Measurements from ENCODE around the gene UAP1. TPM values are rescaled to one million over a fixed set of nuclear protein-coding genes. Genes with fewer than 3 reads are reported as not detected.

The UAP1 gene
- polyA plus RNA-seq, 1 donor, result 63.2 TPM

GRCh38 chr1:162543228-162543627 is 18.3 kb upstream of the UAP1 start:
- Histone ChIP-seq H3K9me3 (ENCODE audit: control insufficient read depth, low read depth, low read length) (no peaks in the 10 kb centered on the region), H3K36me3 (ENCODE audit: control insufficient read depth, insufficient read depth, low read length) (no peaks in the 10 kb centered on the region), H3K27ac (ENCODE audit: low read length) (no peak overlapping the region), H3K27me3 (ENCODE audit: control insufficient read depth, insufficient read depth, low read length) (no peaks in the 10 kb centered on the region), H3K4me3 (ENCODE audit: low read length) (no peak overlapping the region), H3K4me1 (ENCODE audit: control insufficient read depth, insufficient read depth, low read length) (no peaks in the 10 kb centered on the region)
- WGBS (ENCODE audit: insufficient coverage, low lambda C conversion rate), result no CpG with 5 or more reads among the region's 3 CpGs
- DNase-seq, result no peak

- Histone ChIP-seq H3K9me3 (ENCODE audit: control insufficient read depth, low read depth, low read length) (no peaks in the 10 kb centered on the region), H3K36me3 (ENCODE audit: control insufficient read depth, insufficient read depth, low read length) (no peaks in the 10 kb centered on the region), H3K4me1 (ENCODE audit: control insufficient read depth, insufficient read depth, low read length) (no peaks in the 10 kb centered on the region), H3K27me3 (ENCODE audit: control insufficient read depth, insufficient read depth, low read length) (no peaks in the 10 kb centered on the region), H3K27ac (ENCODE audit: low read length) (no peak overlapping the region), H3K4me3 (ENCODE audit: low read length) (no peak overlapping the region)
- no CpG with 5 or more reads among the region's 4 CpGs for WGBS (ENCODE audit: insufficient coverage, low lambda C conversion rate)
- no peak for DNase-seq
These were observed 13.4 kb upstream of the UAP1 start for GRCh38 chr1:162548170-162548569.

GRCh38 chr1:162549001-162549400 is 12.5 kb upstream of the UAP1 start:
- no peak for DNase-seq
- H3K36me3 ChIP-seq (ENCODE audit: control insufficient read depth, insufficient read depth, low read length), result no peaks in the 10 kb centered on the region
- no peak overlapping the region for H3K27ac ChIP-seq (ENCODE audit: low read length)
- no peak overlapping the region for H3K4me3 ChIP-seq (ENCODE audit: low read length)
- WGBS (ENCODE audit: insufficient coverage, low lambda C conversion rate), result no CpG with 5 or more reads among the region's 2 CpGs
- no peaks in the 10 kb centered on the region for H3K9me3 ChIP-seq (ENCODE audit: control insufficient read depth, low read depth, low read length)
- no peaks in the 10 kb centered on the region for H3K27me3 ChIP-seq (ENCODE audit: control insufficient read depth, insufficient read depth, low read length)
- no peaks in the 10 kb centered on the region for H3K4me1 ChIP-seq (ENCODE audit: control insufficient read depth, insufficient read depth, low read length)

- H3K36me3 ChIP-seq (ENCODE audit: control insufficient read depth, insufficient read depth, low read length), result no peaks in the 10 kb centered on the region
- H3K9me3 ChIP-seq (ENCODE audit: control insufficient read depth, low read depth, low read length), result no peaks in the 10 kb centered on the region
- H3K4me3 ChIP-seq (ENCODE audit: low read length), result no peak overlapping the region
- DNase-seq, result no peak
- no CpG with 5 or more reads among the region's 1 CpG for WGBS (ENCODE audit: insufficient coverage, low lambda C conversion rate)
- H3K27ac ChIP-seq (ENCODE audit: low read length), result no peak overlapping the region
- H3K4me1 ChIP-seq (ENCODE audit: control insufficient read depth, insufficient read depth, low read length), result no peaks in the 10 kb centered on the region
- no peaks in the 10 kb centered on the region for H3K27me3 ChIP-seq (ENCODE audit: control insufficient read depth, insufficient read depth, low read length)
These were observed 10.6 kb upstream of the UAP1 start for GRCh38 chr1:162550925-162551324.

GRCh38 chr1:162551969-162552683 is 9.4 kb upstream of the UAP1 start:
- Histone ChIP-seq H3K4me3 (ENCODE audit: low read length) (no peak overlapping the region), H3K4me1 (ENCODE audit: control insufficient read depth, insufficient read depth, low read length) (no peaks in the 10 kb centered on the region), H3K27ac (ENCODE audit: low read length) (no peak overlapping the region), H3K36me3 (ENCODE audit: control insufficient read depth, insufficient read depth, low read length) (no peaks in the 10 kb centered on the region), H3K27me3 (ENCODE audit: control insufficient read depth, insufficient read depth, low read length) (no peaks in the 10 kb centered on the region), H3K9me3 (ENCODE audit: control insufficient read depth, low read depth, low read length) (no peaks in the 10 kb centered on the region)
- DNase-seq, result no peak
- WGBS (ENCODE audit: insufficient coverage, low lambda C conversion rate), result 100% methylated on average over 1 of the region's 7 CpGs

GRCh38 chr1:162552684-162553252 is 8.8 kb upstream of the UAP1 start:
- H3K36me3 ChIP-seq (ENCODE audit: control insufficient read depth, insufficient read depth, low read length), result no peaks in the 10 kb centered on the region
- H3K4me1 ChIP-seq (ENCODE audit: control insufficient read depth, insufficient read depth, low read length), result no peaks in the 10 kb centered on the region
- no peaks in the 10 kb centered on the region for H3K9me3 ChIP-seq (ENCODE audit: control insufficient read depth, low read depth, low read length)
- DNase-seq, result no peak
- no peak overlapping the region for H3K27ac ChIP-seq (ENCODE audit: low read length)
- WGBS (ENCODE audit: insufficient coverage, low lambda C conversion rate), result 100% methylated on average over 1 of the region's 8 CpGs
- no peaks in the 10 kb centered on the region for H3K27me3 ChIP-seq (ENCODE audit: control insufficient read depth, insufficient read depth, low read length)
- H3K4me3 ChIP-seq (ENCODE audit: low read length), result no peak overlapping the region

- H3K9me3 ChIP-seq (ENCODE audit: control insufficient read depth, low read depth, low read length), result no peaks in the 10 kb centered on the region
- no peaks in the 10 kb centered on the region for H3K4me1 ChIP-seq (ENCODE audit: control insufficient read depth, insufficient read depth, low read length)
- DNase-seq, result no peak
- H3K4me3 ChIP-seq (ENCODE audit: low read length), result no peak overlapping the region
- no CpG with 5 or more reads among the region's 1 CpG for WGBS (ENCODE audit: insufficient coverage, low lambda C conversion rate)
- H3K27ac ChIP-seq (ENCODE audit: low read length), result no peak overlapping the region
- H3K27me3 ChIP-seq (ENCODE audit: control insufficient read depth, insufficient read depth, low read length), result no peaks in the 10 kb centered on the region
- no peaks in the 10 kb centered on the region for H3K36me3 ChIP-seq (ENCODE audit: control insufficient read depth, insufficient read depth, low read length)
These were observed 7.3 kb upstream of the UAP1 start for GRCh38 chr1:162554258-162554657.

GRCh38 chr1:162557536-162557935 is 4.0 kb upstream of the UAP1 start:
- H3K4me3 ChIP-seq (ENCODE audit: low read length), result no peak overlapping the region

GRCh38 chr1:162560303-162561036 is 1.1 kb upstream of the UAP1 start:
- H3K4me3 ChIP-seq (ENCODE audit: low read length), result peak overlapping the region; percentile 83
- H3K9me3 ChIP-seq (ENCODE audit: control insufficient read depth, low read depth, low read length), result no peaks in the 10 kb centered on the region
- peak; percentile 52 to 74 for DNase-seq
- H3K4me1 ChIP-seq (ENCODE audit: control insufficient read depth, insufficient read depth, low read length), result peaks cover 10% of the 10 kb centered on the region
- H3K27me3 ChIP-seq (ENCODE audit: control insufficient read depth, insufficient read depth, low read length), result no peaks in the 10 kb centered on the region
- peak overlapping the region; percentile 94 for H3K27ac ChIP-seq (ENCODE audit: low read length)
- H3K36me3 ChIP-seq (ENCODE audit: control insufficient read depth, insufficient read depth, low read length), result no peaks in the 10 kb centered on the region
- WGBS (ENCODE audit: insufficient coverage, low lambda C conversion rate), result 80% methylated on average over 1 of the region's 9 CpGs

More at GRCh38 chr1:162557536-162557935, 4.0 kb upstream of the UAP1 start:
- Histone ChIP-seq H3K27me3 (ENCODE audit: control insufficient read depth, insufficient read depth, low read length) (no peaks in the 10 kb centered on the region), H3K27ac (ENCODE audit: low read length) (no peak overlapping the region), H3K36me3 (ENCODE audit: control insufficient read depth, insufficient read depth, low read length) (no peaks in the 10 kb centered on the region), H3K9me3 (ENCODE audit: control insufficient read depth, low read depth, low read length) (no peaks in the 10 kb centered on the region), H3K4me1 (ENCODE audit: control insufficient read depth, insufficient read depth, low read length) (peaks cover 5% of the 10 kb centered on the region)
- WGBS (ENCODE audit: insufficient coverage, low lambda C conversion rate), result no CpG with 5 or more reads among the region's 3 CpGs
- no peak for DNase-seq

- DNase-seq, result peak; percentile 96 to 98
- Histone ChIP-seq H3K4me3 (ENCODE audit: low read length) (peak overlapping the region; percentile 90), H3K4me1 (ENCODE audit: control insufficient read depth, insufficient read depth, low read length) (peaks cover 10% of the 10 kb centered on the region), H3K27ac (ENCODE audit: low read length) (peak overlapping the region; percentile 94), H3K9me3 (ENCODE audit: control insufficient read depth, low read depth, low read length) (no peaks in the 10 kb centered on the region), H3K27me3 (ENCODE audit: control insufficient read depth, insufficient read depth, low read length) (no peaks in the 10 kb centered on the region), H3K36me3 (ENCODE audit: control insufficient read depth, insufficient read depth, low read length) (peaks cover 3% of the 10 kb centered on the region)
- WGBS (ENCODE audit: insufficient coverage, low lambda C conversion rate), result no CpG with 5 or more reads among the region's 53 CpGs
These were observed 396 bp upstream of the UAP1 start for GRCh38 chr1:162561037-162561615.

Data from large intestine (tissue), 3 donors.